ENCODE measurements around the gene ERC1. TPM values are rescaled to one million over a fixed set of nuclear protein-coding genes. Genes with fewer than 3 reads are reported as not detected.

The ERC1 gene
- total RNA-seq, 2 experiments from 2014 or later, result 21.7 to 27.0 TPM

DNA sequence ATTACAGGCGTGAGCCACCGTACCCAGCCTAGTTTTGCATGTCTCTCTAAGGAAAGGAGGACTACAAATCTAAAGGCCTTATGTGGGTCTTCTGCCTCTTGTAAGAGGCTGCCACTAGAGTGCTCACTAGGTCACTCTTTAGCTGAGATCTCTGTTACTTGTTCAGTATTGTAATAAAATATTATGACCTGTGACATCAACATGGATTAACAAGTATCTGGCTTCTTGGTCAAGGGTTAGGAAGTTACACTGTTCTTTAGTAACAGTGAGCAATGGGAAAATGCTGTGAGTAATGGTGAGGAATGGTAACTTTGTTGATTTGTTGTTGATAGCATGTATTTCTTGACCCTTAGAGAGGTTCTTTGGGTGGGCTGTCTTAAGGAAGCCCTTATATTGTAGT is 50.5 kb downstream of the ERC1 start:
- POLR2A ChIA-PET, result no interaction called here
- Mint-ChIP-seq H3K4me1 (ENCODE audit: low read depth) (peaks cover 8% of the 10 kb centered on the region), H3K4me3 (no peak overlapping the region), H3K27ac (no peak overlapping the region), H3K27me3 (no peaks in the 10 kb centered on the region), H3K9me3 (no peaks in the 10 kb centered on the region), H3K36me3 (ENCODE audit: low read depth) (peaks cover 6% of the 10 kb centered on the region)
- ATAC-seq (no peak), DNase-seq (no peak)
- intact Hi-C loops (cut with micrococcal nuclease), result no loop called here
- CTCF ChIA-PET, result no interaction called here
- TF ChIP-seq, protein P1, sequence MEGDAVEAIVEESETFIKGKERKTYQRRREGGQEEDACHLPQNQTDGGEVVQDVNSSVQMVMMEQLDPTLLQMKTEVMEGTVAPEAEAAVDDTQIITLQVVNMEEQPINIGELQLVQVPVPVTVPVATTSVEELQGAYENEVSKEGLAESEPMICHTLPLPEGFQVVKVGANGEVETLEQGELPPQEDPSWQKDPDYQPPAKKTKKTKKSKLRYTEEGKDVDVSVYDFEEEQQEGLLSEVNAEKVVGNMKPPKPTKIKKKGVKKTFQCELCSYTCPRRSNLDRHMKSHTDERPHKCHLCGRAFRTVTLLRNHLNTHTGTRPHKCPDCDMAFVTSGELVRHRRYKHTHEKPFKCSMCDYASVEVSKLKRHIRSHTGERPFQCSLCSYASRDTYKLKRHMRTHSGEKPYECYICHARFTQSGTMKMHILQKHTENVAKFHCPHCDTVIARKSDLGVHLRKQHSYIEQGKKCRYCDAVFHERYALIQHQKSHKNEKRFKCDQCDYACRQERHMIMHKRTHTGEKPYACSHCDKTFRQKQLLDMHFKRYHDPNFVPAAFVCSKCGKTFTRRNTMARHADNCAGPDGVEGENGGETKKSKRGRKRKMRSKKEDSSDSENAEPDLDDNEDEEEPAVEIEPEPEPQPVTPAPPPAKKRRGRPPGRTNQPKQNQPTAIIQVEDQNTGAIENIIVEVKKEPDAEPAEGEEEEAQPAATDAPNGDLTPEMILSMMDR (IDR thresholded peaks at IDR 0.05), result no peak

DNA sequence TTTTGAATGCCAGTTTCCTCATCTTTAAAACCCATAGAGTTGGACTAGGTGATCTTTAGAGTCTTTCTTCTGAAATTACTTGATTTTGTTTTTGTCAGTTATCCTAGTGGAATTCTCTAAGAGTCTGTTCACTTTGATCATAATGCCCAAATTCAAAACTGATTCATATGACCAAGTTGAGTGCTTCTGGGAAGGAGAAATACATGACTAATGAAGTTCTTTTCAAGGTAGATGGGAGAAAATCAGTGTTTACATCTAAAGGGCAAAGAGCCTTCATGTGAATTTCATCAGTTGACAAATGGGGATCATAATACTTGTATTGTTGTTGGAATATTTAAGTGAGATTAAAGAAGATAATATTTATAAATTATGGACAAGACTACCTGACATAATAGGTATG is 53.2 kb downstream of the ERC1 start:
- ChIA-PET POLR2A (no interaction called here), CTCF (interaction anchor here (0.9 kb wide), 1 partner anchor 49 kb away, joined by 3 read pairs; no protein-coding TSS in a partner anchor)
- Mint-ChIP-seq H3K4me1 (ENCODE audit: low read depth) (peaks cover 17% of the 10 kb centered on the region), H3K27ac (no peak overlapping the region), H3K27me3 (no peaks in the 10 kb centered on the region), H3K36me3 (ENCODE audit: low read depth) (peaks cover 6% of the 10 kb centered on the region), H3K9me3 (no peaks in the 10 kb centered on the region), H3K4me3 (no peak overlapping the region)
- ATAC-seq (no peak), DNase-seq (no peak)
- intact Hi-C loops (cut with micrococcal nuclease), result no loop called here
- TF ChIP-seq, protein P1 (IDR thresholded peaks at IDR 0.05), result no peak

DNA sequence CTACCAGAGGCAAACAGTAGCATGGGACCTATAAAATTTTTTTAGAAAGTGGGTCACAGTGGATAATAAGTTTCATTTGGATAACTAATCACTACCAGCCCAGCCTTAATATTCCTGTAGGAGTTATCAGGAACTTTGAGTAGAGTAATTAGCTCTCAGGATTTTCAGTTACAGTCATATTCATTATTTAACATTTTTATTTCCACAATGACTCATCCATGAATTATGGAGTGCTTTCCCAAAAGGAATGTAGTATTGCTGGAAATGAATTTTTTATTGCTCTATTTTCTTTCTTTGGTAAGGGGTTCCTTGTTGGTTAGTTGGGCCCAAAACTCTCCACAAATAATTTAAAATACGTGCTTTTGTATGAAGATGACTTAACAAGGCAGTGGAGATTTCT is 53.7 kb downstream of the ERC1 start:
- POLR2A ChIA-PET, result no interaction called here
- intact Hi-C loops (cut with micrococcal nuclease), result no loop called here
- Mint-ChIP-seq H3K27me3 (no peaks in the 10 kb centered on the region), H3K36me3 (ENCODE audit: low read depth) (peaks cover 6% of the 10 kb centered on the region), H3K9me3 (no peaks in the 10 kb centered on the region), H3K4me1 (ENCODE audit: low read depth) (peaks cover 17% of the 10 kb centered on the region), H3K4me3 (no peak overlapping the region), H3K27ac (no peak overlapping the region)
- DNase-seq, result no peak
- no peak for ATAC-seq
- CTCF ChIA-PET, result no interaction called here
- TF ChIP-seq, protein P1 (IDR thresholded peaks at IDR 0.05), result no peak

DNA sequence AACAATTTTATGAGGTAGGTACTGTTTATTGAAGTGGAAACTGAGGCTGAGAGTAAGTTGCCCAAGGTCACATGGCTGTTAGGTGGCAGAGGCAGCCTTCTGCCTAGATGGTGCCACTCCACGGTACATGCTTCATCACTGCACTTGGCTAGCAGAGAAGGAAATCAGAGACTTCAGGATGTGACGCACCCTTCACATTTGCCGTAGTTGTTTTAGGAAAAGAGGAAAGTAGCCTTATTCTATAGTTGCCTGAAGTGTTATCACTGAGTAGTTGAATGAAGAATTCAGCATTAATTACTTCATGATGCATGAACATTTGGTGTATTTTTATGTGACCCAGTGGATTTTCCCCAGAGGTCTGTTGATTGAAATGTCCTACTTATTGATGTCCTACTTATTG is 55.7 kb downstream of the ERC1 start:
- intact Hi-C loops (cut with micrococcal nuclease), result no loop called here
- H3K4me1 Mint-ChIP-seq (ENCODE audit: low read depth), result peaks cover 17% of the 10 kb centered on the region
- CTCF ChIA-PET, result no interaction called here
- peaks cover 4% of the 10 kb centered on the region for H3K36me3 Mint-ChIP-seq (ENCODE audit: low read depth)
- H3K4me3 Mint-ChIP-seq, result no peak overlapping the region
- H3K9me3 Mint-ChIP-seq, result no peaks in the 10 kb centered on the region
- no peak overlapping the region for H3K27ac Mint-ChIP-seq
- TF ChIP-seq, protein P1 (IDR thresholded peaks at IDR 0.05), result no peak
- POLR2A ChIA-PET, result no interaction called here
- H3K27me3 Mint-ChIP-seq, result no peaks in the 10 kb centered on the region
- ATAC-seq, result no peak
- no peak for DNase-seq

DNA sequence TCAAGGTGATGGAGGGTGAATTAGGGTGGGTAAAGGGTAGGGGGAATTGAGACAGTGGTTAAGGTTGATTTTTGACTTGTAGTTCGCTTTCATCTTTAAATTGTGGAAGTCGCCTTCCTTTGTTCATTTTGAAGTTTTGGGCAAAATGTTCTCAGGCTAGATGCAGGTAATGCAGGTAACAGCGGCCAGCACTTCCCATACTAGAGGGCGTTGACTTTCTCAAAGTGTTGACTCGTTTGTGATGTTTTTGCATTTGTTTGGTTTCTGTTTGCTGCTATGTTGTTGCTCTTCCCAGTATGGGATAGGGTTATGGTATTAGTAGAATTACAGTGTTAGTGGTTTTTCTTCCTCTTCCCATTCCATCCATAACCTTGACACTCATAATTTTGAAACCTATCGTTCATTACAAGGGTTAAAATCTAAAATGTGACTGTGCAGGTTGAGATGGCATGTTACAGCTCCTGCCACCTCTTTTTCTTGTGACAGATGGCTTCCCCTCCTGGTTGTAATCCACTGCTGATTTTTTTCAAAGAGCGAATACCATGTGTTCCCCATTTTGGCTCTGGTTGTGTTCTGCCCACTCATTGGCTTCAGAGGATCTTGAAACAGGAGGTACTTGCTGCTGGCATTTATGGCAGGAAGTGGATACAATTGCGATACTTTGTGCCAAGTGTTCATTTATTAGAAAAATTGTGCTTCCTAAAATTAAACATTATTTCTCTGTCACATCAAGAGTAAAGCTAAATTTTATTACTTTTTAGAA is 57.1 kb downstream of the ERC1 start:
- CTCF ChIA-PET, result no interaction called here
- DNase-seq (no peak), ATAC-seq (no peak)
- no peaks in the 10 kb centered on the region for H3K9me3 Mint-ChIP-seq
- H3K27me3 Mint-ChIP-seq, result no peaks in the 10 kb centered on the region
- no peak overlapping the region for H3K4me3 Mint-ChIP-seq
- POLR2A ChIA-PET, result no interaction called here
- H3K27ac Mint-ChIP-seq, result no peak overlapping the region
- TF ChIP-seq, protein P1 (IDR thresholded peaks at IDR 0.05), result no peak
- H3K4me1 Mint-ChIP-seq (ENCODE audit: low read depth), result peaks cover 17% of the 10 kb centered on the region
- H3K36me3 Mint-ChIP-seq (ENCODE audit: low read depth), result peaks cover 4% of the 10 kb centered on the region
- intact Hi-C loops (cut with micrococcal nuclease), result no loop called here

Measured in activated CD8-positive, alpha-beta T cell treated with anti-CD3 and anti-CD28 coated beads for 36 hours (primary cell).